Adipocyte (in vitro differentiated cells): ENCODE data around the gene HPD.
"Not testable (repeated sequence)": the region's sequence is repeated elsewhere in the genome, so short reads cannot be mapped to it uniquely, and the experiment has no call there.

Source experiments
- DNase-seq: peaks from one replicate; pipeline ENCODE4 v3.0.0-alpha.2; 2015; ENCODE audit warnings: low read depth
- H3K27me3 ChIP-seq: replicated peaks from 2 replicates; pipeline ENCODE4 v1.7.0; 2013; ENCODE audit warnings: mild to moderate bottlenecking, low read length, moderate library complexity; ENCODE audit not compliant: control insufficient read depth, insufficient read depth
- H3K36me3 ChIP-seq: 2 replicates; pipeline ENCODE4 v1.7.0; 2013; ENCODE audit warnings: low read length, mild to moderate bottlenecking, moderate library complexity; ENCODE audit not compliant: control insufficient read depth, insufficient read depth, severe bottlenecking
- H3K4me1 ChIP-seq: 2 replicates; pipeline ENCODE4 v1.7.0; 2013; ENCODE audit warnings: mild to moderate bottlenecking, low read length, moderate library complexity; ENCODE audit not compliant: control insufficient read depth, insufficient read depth
- H3K4me3 ChIP-seq: 2 replicates; pipeline ENCODE4 v1.7.0; 2013; ENCODE audit warnings: mild to moderate bottlenecking, low read length, moderate library complexity
- H3K9ac ChIP-seq: 2 replicates; pipeline ENCODE4 v1.7.0; 2013; ENCODE audit warnings: mild to moderate bottlenecking, low read length, moderate library complexity
- H3K9me3 ChIP-seq: 2 replicates; pipeline ENCODE4 v1.7.0; 2013; ENCODE audit warnings: mild to moderate bottlenecking, low read length, moderate library complexity; ENCODE audit not compliant: control insufficient read depth

Gene HPD

DNA sequence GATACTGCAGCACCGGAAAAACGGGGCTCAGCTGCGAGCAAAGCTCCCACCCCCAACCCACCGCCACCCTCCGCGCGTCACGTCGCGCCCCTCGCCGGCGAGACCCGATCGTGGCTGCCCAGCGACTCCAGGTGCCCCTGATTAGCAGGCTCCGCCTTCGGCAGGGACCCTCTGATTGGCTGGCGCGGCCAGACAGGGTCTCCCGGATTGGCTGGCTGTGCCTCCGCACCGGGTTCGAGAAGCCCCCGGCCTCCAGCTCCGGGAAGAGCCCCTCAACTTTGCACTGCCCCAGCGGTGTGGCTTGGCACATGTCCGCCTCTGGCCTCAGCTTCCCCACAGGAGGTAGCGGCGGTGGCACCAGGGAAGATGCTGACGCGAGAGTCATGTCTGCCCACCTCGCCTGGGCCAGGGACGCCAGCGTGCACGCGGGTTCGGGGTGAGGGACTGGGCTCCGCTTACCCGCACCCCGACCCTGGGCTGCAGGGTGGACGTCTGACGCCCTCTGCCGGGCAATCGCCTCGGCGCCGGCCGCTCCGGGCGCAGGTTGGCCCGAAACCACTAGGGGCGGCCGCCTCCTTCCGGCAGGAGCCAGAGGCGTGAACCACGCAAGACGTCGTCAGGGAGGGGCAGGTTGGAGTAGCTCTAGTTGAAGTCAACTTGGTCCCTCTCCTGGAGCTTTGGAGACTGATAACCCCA lies 64.7 kb downstream of the HPD start:
- peak overlapping the region; percentile 77 for H3K4me3 ChIP-seq
- H3K9ac ChIP-seq = peak overlapping the region; percentile 79
- H3K36me3 ChIP-seq = peaks cover 11% of the 10 kb centered on the region
- peak; percentile 97 for DNase-seq
- peaks cover 51% of the 10 kb centered on the region for H3K4me1 ChIP-seq
- H3K27me3 ChIP-seq = no peaks in the 10 kb centered on the region
- no peaks in the 10 kb centered on the region for H3K9me3 ChIP-seq

DNA sequence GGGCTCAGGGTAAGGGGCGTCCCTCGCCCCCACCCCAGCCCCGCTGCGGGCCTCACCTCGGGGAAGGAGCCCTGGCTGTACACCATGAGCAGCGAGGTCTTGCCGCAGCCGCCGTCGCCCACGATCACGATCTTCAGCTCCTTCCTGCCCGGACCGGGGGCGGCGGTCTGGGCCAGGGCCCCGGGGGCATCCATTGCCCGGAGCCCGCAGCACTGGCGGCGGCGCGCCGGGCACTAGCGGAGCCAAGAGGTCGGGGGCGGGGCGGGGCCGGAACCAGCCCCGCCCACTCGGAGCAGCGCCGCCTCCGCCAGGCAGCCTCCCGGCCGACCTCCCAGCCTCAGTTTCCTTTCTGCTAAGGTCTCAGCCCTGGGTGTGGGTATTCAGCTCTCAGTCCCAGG lies 65.2 kb downstream of the HPD start, which contains the start of gene RHOF:
TSS of gene RHOF (minus strand) at position 249 of the 398 bp plus-strand sequence. CDS start at position 194, 55 bp downstream.
- peak within 1 kb of the TSS; percentile 79 for H3K9ac ChIP-seq
- DNase-seq = peak; percentile 72
- peaks cover 7% of the 10 kb centered on the region for H3K36me3 ChIP-seq
- no peaks in the 10 kb centered on the region for H3K9me3 ChIP-seq
- H3K4me3 ChIP-seq = peak within 1 kb of the TSS; percentile 77
- peaks cover 45% of the 10 kb centered on the region for H3K4me1 ChIP-seq
- no peaks in the 10 kb centered on the region for H3K27me3 ChIP-seq

DNA sequence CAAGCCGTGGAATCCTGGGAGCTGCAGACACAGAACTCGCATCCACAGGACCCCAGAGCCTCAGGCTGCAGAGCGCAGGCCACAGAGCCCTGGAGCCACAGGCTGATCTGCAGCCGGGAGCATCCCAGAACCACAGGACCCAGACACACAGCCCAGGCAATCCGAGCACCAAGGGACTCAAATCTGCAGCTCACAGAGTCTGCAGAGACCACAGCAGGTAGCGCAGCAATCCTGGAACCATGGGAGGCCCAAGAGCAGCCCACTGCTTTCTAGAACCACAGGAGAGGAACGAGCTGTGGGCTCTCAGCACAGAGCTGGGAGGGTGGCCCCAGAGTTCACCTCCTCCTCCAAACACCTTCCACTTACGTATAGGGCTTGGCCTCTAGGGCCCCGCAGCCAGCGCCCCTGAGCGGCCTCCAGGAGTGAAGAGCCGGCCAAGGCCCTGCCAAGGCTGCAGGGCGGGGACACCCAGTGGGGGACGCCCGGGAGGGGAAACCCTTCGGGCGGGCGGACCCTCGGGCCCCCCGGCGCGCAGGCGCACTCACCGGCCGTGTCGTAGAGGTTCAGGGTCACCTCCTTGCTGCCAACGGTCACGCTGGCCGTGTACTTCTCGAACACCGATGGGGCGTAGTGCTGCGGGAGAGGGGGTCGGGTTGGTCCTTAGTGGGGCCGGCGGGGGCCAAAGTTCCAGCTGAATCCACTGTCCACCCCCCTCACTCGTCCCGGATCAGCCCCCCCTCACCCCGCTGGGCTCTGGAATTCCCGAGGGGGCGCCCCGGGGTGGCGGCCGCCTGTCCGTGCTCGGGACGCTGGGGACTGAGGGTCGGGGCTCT lies 65.8 kb downstream of the HPD start:
- H3K4me3 ChIP-seq = peak overlapping the region; percentile 77
- H3K36me3 ChIP-seq = peaks cover 4% of the 10 kb centered on the region
- peaks cover 39% of the 10 kb centered on the region for H3K4me1 ChIP-seq
- H3K27me3 ChIP-seq = no peaks in the 10 kb centered on the region
- no peak for DNase-seq
- H3K9ac ChIP-seq = no peak overlapping the region
- H3K9me3 ChIP-seq = no peaks in the 10 kb centered on the region

- no peaks in the 10 kb centered on the region for H3K9me3 ChIP-seq
- H3K36me3 ChIP-seq = peaks cover 4% of the 10 kb centered on the region
- no peak overlapping the region for H3K9ac ChIP-seq
- DNase-seq = no peak
- no peak overlapping the region for H3K4me3 ChIP-seq
- H3K27me3 ChIP-seq = no peaks in the 10 kb centered on the region
- peaks cover 31% of the 10 kb centered on the region for H3K4me1 ChIP-seq
Measured at GRCh38 chr12:121791671-121792551, 66.7 kb downstream of the HPD start.

DNA sequence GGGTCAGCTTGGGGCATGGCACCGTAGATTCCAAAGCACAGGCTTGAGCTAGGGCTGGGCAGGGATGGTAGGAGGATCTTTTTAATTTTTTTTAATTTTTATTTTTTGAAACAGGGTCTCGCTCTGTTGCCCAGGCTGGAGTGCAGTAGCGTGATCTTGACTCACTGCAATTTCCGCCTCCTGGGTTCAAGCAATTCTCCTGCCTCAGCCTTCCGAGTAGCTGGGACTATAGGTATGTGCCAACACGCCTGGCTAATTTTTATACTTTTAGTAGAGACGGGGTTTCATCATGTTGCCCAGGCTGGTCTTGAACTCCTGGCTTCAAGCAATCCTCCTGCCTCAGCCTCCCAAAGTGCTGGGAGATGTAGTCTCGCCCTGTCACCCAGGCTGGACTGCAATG lies 67.9 kb downstream of the HPD start:
- H3K9ac ChIP-seq, H3K27me3 ChIP-seq, DNase-seq, H3K4me3 ChIP-seq, H3K36me3 ChIP-seq, H3K9me3 ChIP-seq: not testable (repeated sequence)
- peaks cover 27% of the 10 kb centered on the region for H3K4me1 ChIP-seq

- no peak for DNase-seq
Measured at GRCh38 chr12:121789800-121790728, 68.6 kb downstream of the HPD start.

More at GRCh38 chr12:121789800-121790728, 68.6 kb downstream of the HPD start:
- no peaks in the 10 kb centered on the region for H3K36me3 ChIP-seq
- H3K4me3 ChIP-seq = no peak overlapping the region
- H3K9ac ChIP-seq = no peak overlapping the region
- H3K27me3 ChIP-seq = no peaks in the 10 kb centered on the region
- no peaks in the 10 kb centered on the region for H3K9me3 ChIP-seq
- peaks cover 21% of the 10 kb centered on the region for H3K4me1 ChIP-seq
